Type B pancreatic cell (in vitro differentiated cells): Measurements from ENCODE around the gene NPL. TPM values are rescaled to one million over a fixed set of nuclear protein-coding genes. Genes with fewer than 3 reads are reported as not detected.

ENCODE experiments used
- DNase-seq: peaks from one replicate; pipeline ENCODE4 v3.0.0; 2021; ENCODE audit warnings: mixed read lengths; ENCODE audit not compliant: unreplicated experiment; ENCODE audit errors: extremely low spot score
- H3K27ac Mint-ChIP-seq: 2 replicates; pipeline ENCODE4 v1.8.0; 2021; ENCODE audit warnings: mild to moderate bottlenecking, mixed read lengths
- H3K27me3 Mint-ChIP-seq: 2 replicates; pipeline ENCODE4 v1.8.0; 2021; ENCODE audit warnings: mixed read lengths
- H3K36me3 Mint-ChIP-seq: 2 replicates; pipeline ENCODE4 v1.8.0; 2021; ENCODE audit warnings: mixed read lengths
- H3K4me1 Mint-ChIP-seq: one replicate; pipeline ENCODE4 v1.8.0; 2021; ENCODE audit warnings: mixed read lengths; ENCODE audit not compliant: unreplicated experiment
- H3K4me3 Mint-ChIP-seq: 2 replicates; pipeline ENCODE4 v1.8.0; 2021; ENCODE audit warnings: mild to moderate bottlenecking, mixed read lengths
- H3K9me3 Mint-ChIP-seq: 2 replicates; pipeline ENCODE4 v1.8.0; 2021; ENCODE audit warnings: mixed read lengths
- total RNA-seq: library from RNA; stranded (reverse); gene quantifications from 2 replicates; pipeline ENCODE4 v1.2.1, GENCODE V29; 2021; ENCODE audit warnings: low replicate concordance
- TF ChIP-seq, protein P1 (sequence below): fragments of 200-600 bp; sonication (generic); conservative IDR thresholded peaks from 2 replicates; pipeline ENCODE4 v1.5.0; 2021; ENCODE audit warnings: antibody characterized with exemption, mild to moderate bottlenecking

The NPL gene
- total RNA-seq, 1 donor from 2014 or later = 4.6 TPM

DNA sequence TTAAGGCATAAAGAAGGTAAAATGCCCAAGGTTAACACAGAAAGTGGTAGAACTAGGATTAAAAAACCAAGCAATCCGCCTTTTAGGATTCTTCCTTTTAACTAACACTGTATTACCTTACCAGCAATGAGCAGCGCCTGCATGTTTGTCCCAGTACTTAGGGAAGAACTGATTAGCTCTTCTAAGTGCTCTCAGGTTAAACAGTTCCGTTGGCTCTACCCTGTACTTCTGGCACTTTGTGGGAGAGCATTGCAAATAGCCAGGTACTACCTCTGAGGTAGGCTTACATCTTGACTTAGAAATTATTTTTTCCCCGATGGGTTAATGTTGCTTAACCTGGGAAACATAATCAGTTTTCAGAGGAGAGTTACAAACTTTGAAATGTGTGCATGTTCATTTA, 71.1 kb downstream of the NPL start:
- no peaks in the 10 kb centered on the region for H3K4me1 Mint-ChIP-seq
- H3K27ac Mint-ChIP-seq = no peak overlapping the region
- TF ChIP-seq, protein P1, sequence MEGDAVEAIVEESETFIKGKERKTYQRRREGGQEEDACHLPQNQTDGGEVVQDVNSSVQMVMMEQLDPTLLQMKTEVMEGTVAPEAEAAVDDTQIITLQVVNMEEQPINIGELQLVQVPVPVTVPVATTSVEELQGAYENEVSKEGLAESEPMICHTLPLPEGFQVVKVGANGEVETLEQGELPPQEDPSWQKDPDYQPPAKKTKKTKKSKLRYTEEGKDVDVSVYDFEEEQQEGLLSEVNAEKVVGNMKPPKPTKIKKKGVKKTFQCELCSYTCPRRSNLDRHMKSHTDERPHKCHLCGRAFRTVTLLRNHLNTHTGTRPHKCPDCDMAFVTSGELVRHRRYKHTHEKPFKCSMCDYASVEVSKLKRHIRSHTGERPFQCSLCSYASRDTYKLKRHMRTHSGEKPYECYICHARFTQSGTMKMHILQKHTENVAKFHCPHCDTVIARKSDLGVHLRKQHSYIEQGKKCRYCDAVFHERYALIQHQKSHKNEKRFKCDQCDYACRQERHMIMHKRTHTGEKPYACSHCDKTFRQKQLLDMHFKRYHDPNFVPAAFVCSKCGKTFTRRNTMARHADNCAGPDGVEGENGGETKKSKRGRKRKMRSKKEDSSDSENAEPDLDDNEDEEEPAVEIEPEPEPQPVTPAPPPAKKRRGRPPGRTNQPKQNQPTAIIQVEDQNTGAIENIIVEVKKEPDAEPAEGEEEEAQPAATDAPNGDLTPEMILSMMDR = no peak

GRCh38 chr1:182861994-182862393, 72.4 kb downstream of the NPL start:
- Mint-ChIP-seq H3K27ac (no peak overlapping the region), H3K36me3 (peaks cover 72% of the 10 kb centered on the region), H3K4me3 (no peak overlapping the region)

More for the DNA sequence above, 71.1 kb downstream of the NPL start:
- no peak overlapping the region for H3K4me3 Mint-ChIP-seq
- no peak for DNase-seq
- H3K36me3 Mint-ChIP-seq = peaks cover 60% of the 10 kb centered on the region
- H3K9me3 Mint-ChIP-seq = no peaks in the 10 kb centered on the region
- H3K27me3 Mint-ChIP-seq = no peaks in the 10 kb centered on the region

GRCh38 chr1:182862827-182863226, 73.3 kb downstream of the NPL start:
- Mint-ChIP-seq H3K27ac (no peak overlapping the region), H3K4me3 (no peak overlapping the region), H3K27me3 (no peaks in the 10 kb centered on the region), H3K36me3 (peaks cover 68% of the 10 kb centered on the region), H3K9me3 (no peaks in the 10 kb centered on the region), H3K4me1 (no peaks in the 10 kb centered on the region)
- TF ChIP-seq, protein P1 = no peak
- DNase-seq = no peak

More at GRCh38 chr1:182861994-182862393, 72.4 kb downstream of the NPL start:
- Mint-ChIP-seq H3K9me3 (no peaks in the 10 kb centered on the region), H3K4me1 (no peaks in the 10 kb centered on the region), H3K27me3 (no peaks in the 10 kb centered on the region)
- no peak for DNase-seq
- TF ChIP-seq, protein P1 = no peak

- no peak overlapping the region for H3K4me3 Mint-ChIP-seq
- H3K27me3 Mint-ChIP-seq = no peaks in the 10 kb centered on the region
- H3K4me1 Mint-ChIP-seq = no peaks in the 10 kb centered on the region
- H3K36me3 Mint-ChIP-seq = peaks cover 63% of the 10 kb centered on the region
- no peak overlapping the region for H3K27ac Mint-ChIP-seq
- no peak for DNase-seq
- TF ChIP-seq, protein P1 = no peak
- no peaks in the 10 kb centered on the region for H3K9me3 Mint-ChIP-seq
Observed at GRCh38 chr1:182863940-182864339, 74.4 kb downstream of the NPL start.

DNA sequence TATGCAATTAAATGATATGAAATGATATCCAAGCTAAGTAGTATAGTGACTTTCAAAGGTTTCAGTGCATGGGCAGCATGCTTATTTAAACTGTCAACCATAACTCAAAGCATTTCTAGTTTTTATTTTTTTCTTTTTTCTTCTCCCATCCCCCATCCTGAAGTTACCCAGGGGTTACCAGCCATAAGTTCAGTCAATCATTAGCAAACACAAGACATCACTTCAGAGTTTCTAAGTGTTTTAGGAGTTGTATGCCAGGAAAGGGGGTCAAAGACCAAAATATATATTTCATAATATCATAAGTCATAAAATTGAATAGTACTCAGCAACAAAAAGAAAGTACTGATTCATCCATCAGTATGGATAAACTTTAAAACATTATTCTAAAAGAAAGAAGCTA, 78.3 kb downstream of the NPL start:
- no peaks in the 10 kb centered on the region for H3K9me3 Mint-ChIP-seq
- DNase-seq = no peak
- no peaks in the 10 kb centered on the region for H3K4me1 Mint-ChIP-seq
- no peak overlapping the region for H3K4me3 Mint-ChIP-seq
- H3K27me3 Mint-ChIP-seq = no peaks in the 10 kb centered on the region
- peaks cover 61% of the 10 kb centered on the region for H3K36me3 Mint-ChIP-seq
- TF ChIP-seq, protein P1 = no peak
- no peak overlapping the region for H3K27ac Mint-ChIP-seq

DNA sequence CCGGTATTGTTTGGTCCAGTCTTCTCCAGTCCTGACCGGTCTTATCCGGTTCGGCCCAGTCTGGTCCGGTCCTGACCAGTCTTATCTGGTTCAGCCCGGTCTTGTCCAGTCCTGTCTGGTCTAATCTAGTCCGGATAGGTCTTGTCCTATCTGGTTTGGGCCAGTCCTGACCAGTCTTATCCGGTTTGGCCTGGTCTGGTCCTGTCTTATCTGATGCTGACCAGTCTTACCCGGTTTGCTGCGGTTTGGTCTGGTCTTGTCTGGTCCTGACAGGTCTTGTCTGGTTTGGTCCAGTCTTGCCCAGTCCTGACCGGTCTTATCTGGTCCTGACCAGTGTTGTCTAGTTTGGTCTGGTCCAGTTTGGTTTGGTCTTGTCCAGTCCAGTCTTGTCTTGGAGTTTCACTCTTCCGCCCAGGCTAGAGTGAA, 79.7 kb downstream of the NPL start:
- H3K36me3 Mint-ChIP-seq = peaks cover 72% of the 10 kb centered on the region
- no peaks in the 10 kb centered on the region for H3K4me1 Mint-ChIP-seq
- H3K4me3 Mint-ChIP-seq = no peak overlapping the region
- no peaks in the 10 kb centered on the region for H3K9me3 Mint-ChIP-seq
- no peaks in the 10 kb centered on the region for H3K27me3 Mint-ChIP-seq
- no peak overlapping the region for H3K27ac Mint-ChIP-seq
- no peak for DNase-seq
- TF ChIP-seq, protein P1 = no peak
